ENCODE data around the gene PHC3.
A peak's percentile ranks its signal among the peaks of the same experiment; 100 is the strongest.

PHC3 gene

DNA sequence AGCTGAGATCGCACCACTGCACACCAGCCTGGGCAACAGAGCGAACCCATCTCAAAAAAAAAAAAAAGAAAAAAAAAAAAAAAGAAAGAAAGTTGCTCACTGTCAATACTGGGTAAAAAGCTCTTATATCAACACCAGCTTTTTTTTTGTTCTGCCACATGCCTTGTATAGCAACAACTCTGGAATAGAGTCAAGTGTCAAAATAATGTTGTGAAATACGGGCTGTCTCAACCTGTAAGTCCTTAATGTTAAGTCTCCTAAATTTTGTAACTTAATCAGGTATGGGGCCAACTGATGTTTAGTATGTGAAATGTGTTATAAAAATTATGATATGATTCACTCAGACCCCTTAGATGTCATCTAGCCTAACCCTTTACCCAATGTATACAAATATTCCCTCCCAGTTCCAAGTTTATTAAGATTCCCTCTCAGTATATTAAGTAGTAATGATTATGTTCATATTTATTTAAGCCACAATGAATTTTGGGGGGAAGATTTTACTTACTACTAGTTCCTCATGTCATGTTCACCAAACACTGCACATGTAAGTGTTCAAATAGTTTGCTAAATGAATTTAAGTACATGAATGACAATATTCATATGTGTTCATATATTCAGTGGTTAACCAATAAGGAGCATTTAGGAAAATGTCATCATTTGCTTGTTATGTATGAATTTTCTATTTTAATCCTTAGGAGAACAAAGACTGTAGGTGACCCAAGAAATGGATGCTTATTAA, 91.5 kb downstream of the PHC3 start:
- DNase-seq: no peak
- Mint-ChIP-seq H3K36me3 (ENCODE audit: low read depth) (peaks cover 46% of the 10 kb centered on the region), H3K4me1 (peaks cover 3% of the 10 kb centered on the region), H3K4me3 (no peak overlapping the region), H3K27ac (peak overlapping the region; percentile 18), H3K27me3 (no peaks in the 10 kb centered on the region), H3K9me3 (no peaks in the 10 kb centered on the region)
- no peak for ATAC-seq

GRCh38 chr3:170085396-170085795, 96.1 kb downstream of the PHC3 start:
- no peak for ATAC-seq
- Mint-ChIP-seq H3K36me3 (ENCODE audit: low read depth) (peaks cover 36% of the 10 kb centered on the region), H3K27me3 (no peaks in the 10 kb centered on the region), H3K9me3 (no peaks in the 10 kb centered on the region), H3K4me1 (peaks cover 2% of the 10 kb centered on the region), H3K4me3 (no peak overlapping the region), H3K27ac (no peak overlapping the region)
- no peak for DNase-seq

DNA sequence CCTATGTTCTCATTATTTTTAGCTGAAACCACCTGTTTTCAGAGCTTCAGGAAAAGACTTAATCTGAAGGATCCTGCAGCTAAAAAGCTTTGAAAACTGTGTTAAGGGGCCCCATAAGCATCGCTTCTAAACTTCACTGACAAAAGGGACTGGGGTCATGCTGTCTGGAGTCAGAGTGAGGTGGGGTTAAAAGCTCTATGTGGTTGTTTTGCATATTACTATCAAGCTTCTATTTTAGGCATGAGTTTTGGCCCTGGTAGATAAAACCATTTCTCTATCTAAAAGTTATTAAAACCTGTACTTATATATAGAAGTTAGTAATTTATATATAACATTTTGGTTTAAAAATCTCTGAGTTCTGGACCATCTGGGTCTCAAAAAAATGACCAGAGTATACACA, 98.2 kb downstream of the PHC3 start:
- Mint-ChIP-seq H3K4me1 (peaks cover 2% of the 10 kb centered on the region), H3K27ac (no peak overlapping the region), H3K27me3 (no peaks in the 10 kb centered on the region), H3K9me3 (no peaks in the 10 kb centered on the region), H3K36me3 (ENCODE audit: low read depth) (peaks cover 28% of the 10 kb centered on the region), H3K4me3 (no peak overlapping the region)
- ATAC-seq (no peak), DNase-seq (no peak)

GRCh38 chr3:170081079-170081741, 100.3 kb downstream of the PHC3 start:
- Mint-ChIP-seq H3K4me1 (peaks cover 9% of the 10 kb centered on the region), H3K36me3 (ENCODE audit: low read depth) (peaks cover 22% of the 10 kb centered on the region), H3K27ac (no peak overlapping the region), H3K4me3 (no peak overlapping the region), H3K27me3 (no peaks in the 10 kb centered on the region), H3K9me3 (no peaks in the 10 kb centered on the region)
- DNase-seq: no peak
- no peak for ATAC-seq

GRCh38 chr3:170080605-170081004, 100.9 kb downstream of the PHC3 start:
- Mint-ChIP-seq H3K36me3 (ENCODE audit: low read depth) (peaks cover 18% of the 10 kb centered on the region), H3K4me1 (peaks cover 9% of the 10 kb centered on the region), H3K9me3 (no peaks in the 10 kb centered on the region), H3K27me3 (no peaks in the 10 kb centered on the region), H3K27ac (no peak overlapping the region), H3K4me3 (no peak overlapping the region)
- no peak for ATAC-seq
- no peak for DNase-seq

- H3K27me3 Mint-ChIP-seq: no peaks in the 10 kb centered on the region
- peaks cover 8% of the 10 kb centered on the region for H3K4me1 Mint-ChIP-seq
- ATAC-seq (no peak), DNase-seq (no peak)
- no peaks in the 10 kb centered on the region for H3K9me3 Mint-ChIP-seq
- no peak overlapping the region for H3K4me3 Mint-ChIP-seq
- H3K36me3 Mint-ChIP-seq (ENCODE audit: low read depth): peaks cover 12% of the 10 kb centered on the region
- H3K27ac Mint-ChIP-seq: no peak overlapping the region
Observed at GRCh38 chr3:170079536-170080165, 101.9 kb downstream of the PHC3 start.

DNA sequence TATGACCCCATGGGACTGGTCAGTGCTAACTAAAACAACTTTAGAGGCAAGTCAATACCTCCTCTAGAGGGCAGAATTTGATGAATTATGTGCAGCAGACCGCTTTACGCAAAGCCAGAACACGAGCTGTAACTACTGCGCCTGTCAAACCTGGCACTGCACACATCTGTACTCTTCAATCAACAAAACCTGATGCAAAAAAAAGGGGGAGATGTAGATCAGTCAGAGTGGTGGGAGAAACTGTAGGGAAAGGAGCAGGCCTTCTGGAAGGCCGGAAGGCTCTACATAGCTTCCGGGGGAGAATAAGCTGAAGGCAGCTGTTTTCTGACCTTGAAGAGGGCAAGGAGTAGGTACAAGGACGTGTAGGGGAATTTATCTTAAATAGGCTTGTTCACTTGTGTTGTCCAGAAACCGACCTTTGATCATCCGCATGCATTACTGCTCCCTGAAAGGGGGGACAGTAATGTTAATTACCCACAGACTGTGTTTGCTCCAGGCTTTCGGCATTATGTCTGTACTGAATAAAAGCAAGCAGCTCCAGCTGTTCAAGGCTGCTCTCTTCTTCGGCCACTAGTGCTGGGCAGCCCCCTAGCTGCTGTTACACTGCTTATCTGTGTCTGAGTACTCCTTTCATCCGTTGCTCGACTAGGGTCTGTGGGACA, 102.8 kb downstream of the PHC3 start:
- Mint-ChIP-seq H3K9me3 (no peaks in the 10 kb centered on the region), H3K4me1 (peaks cover 8% of the 10 kb centered on the region), H3K4me3 (no peak overlapping the region), H3K36me3 (ENCODE audit: low read depth) (peaks cover 5% of the 10 kb centered on the region), H3K27me3 (no peaks in the 10 kb centered on the region), H3K27ac (no peak overlapping the region)
- DNase-seq: no peak
- ATAC-seq: no peak

GRCh38 chr3:170077361-170077760, 104.2 kb downstream of the PHC3 start:
- ATAC-seq (no peak), DNase-seq (no peak)
- Mint-ChIP-seq H3K9me3 (peaks cover 4% of the 10 kb centered on the region), H3K27ac (no peak overlapping the region), H3K4me3 (no peak overlapping the region), H3K27me3 (no peaks in the 10 kb centered on the region), H3K4me1 (peaks cover 8% of the 10 kb centered on the region), H3K36me3 (ENCODE audit: low read depth) (peaks cover 6% of the 10 kb centered on the region)

- peaks cover 6% of the 10 kb centered on the region for H3K36me3 Mint-ChIP-seq (ENCODE audit: low read depth)
- ATAC-seq: peak; percentile 65
- no peak for DNase-seq
- H3K9me3 Mint-ChIP-seq: peaks cover 4% of the 10 kb centered on the region
- no peak overlapping the region for H3K27ac Mint-ChIP-seq
- H3K4me1 Mint-ChIP-seq: peaks cover 8% of the 10 kb centered on the region
- no peak overlapping the region for H3K4me3 Mint-ChIP-seq
- H3K27me3 Mint-ChIP-seq: no peaks in the 10 kb centered on the region
Observed at GRCh38 chr3:170076715-170077238, 104.8 kb downstream of the PHC3 start.

GRCh38 chr3:170075441-170076091, 106.0 kb downstream of the PHC3 start:
- no peak overlapping the region for H3K27ac Mint-ChIP-seq
- H3K9me3 Mint-ChIP-seq: peaks cover 4% of the 10 kb centered on the region
- peaks cover 8% of the 10 kb centered on the region for H3K4me1 Mint-ChIP-seq
- peaks cover 6% of the 10 kb centered on the region for H3K36me3 Mint-ChIP-seq (ENCODE audit: low read depth)
- no peaks in the 10 kb centered on the region for H3K27me3 Mint-ChIP-seq
- no peak overlapping the region for H3K4me3 Mint-ChIP-seq
- DNase-seq (no peak), ATAC-seq (no peak)

DNA sequence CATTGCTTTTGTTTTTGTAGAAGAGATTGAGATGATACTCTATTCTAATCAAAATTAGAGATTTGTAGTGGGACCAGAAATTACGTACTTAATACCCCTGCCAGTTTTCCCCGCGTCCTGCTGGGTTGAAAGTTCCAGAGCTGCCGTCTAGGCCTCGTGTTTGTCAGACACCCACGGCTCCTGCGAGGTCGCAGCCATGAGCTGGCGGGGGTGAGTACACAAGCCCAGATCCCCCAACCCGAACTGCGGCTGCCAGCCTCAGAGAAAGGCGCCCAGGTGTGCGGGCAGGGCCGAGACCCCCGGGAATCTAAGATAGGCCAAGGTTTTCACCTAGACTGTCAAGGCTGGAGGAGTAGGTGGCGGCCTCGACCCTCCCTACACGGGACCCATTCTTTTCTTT, 117.4 kb downstream of the PHC3 start:
- no peaks in the 10 kb centered on the region for H3K4me1 Mint-ChIP-seq
- H3K36me3 Mint-ChIP-seq (ENCODE audit: low read depth): no peaks in the 10 kb centered on the region
- ATAC-seq (no peak), DNase-seq (no peak)
- no peak overlapping the region for H3K4me3 Mint-ChIP-seq
- no peaks in the 10 kb centered on the region for H3K9me3 Mint-ChIP-seq
- H3K27ac Mint-ChIP-seq: no peak overlapping the region
- no peaks in the 10 kb centered on the region for H3K27me3 Mint-ChIP-seq

GRCh38 chr3:170063691-170064090, 117.8 kb downstream of the PHC3 start:
- Mint-ChIP-seq H3K9me3 (no peaks in the 10 kb centered on the region), H3K27me3 (no peaks in the 10 kb centered on the region), H3K4me3 (no peak overlapping the region), H3K27ac (no peak overlapping the region), H3K36me3 (ENCODE audit: low read depth) (no peaks in the 10 kb centered on the region), H3K4me1 (no peaks in the 10 kb centered on the region)
- no peak for DNase-seq
- no peak for ATAC-seq

- no peak overlapping the region for H3K4me3 Mint-ChIP-seq
- no peaks in the 10 kb centered on the region for H3K27me3 Mint-ChIP-seq
- H3K27ac Mint-ChIP-seq: no peak overlapping the region
- H3K9me3 Mint-ChIP-seq: no peaks in the 10 kb centered on the region
- ATAC-seq (no peak), DNase-seq (no peak)
- no peaks in the 10 kb centered on the region for H3K36me3 Mint-ChIP-seq (ENCODE audit: low read depth)
- H3K4me1 Mint-ChIP-seq: peaks cover 8% of the 10 kb centered on the region
Observed at GRCh38 chr3:170062769-170063168, 118.8 kb downstream of the PHC3 start.

DNA sequence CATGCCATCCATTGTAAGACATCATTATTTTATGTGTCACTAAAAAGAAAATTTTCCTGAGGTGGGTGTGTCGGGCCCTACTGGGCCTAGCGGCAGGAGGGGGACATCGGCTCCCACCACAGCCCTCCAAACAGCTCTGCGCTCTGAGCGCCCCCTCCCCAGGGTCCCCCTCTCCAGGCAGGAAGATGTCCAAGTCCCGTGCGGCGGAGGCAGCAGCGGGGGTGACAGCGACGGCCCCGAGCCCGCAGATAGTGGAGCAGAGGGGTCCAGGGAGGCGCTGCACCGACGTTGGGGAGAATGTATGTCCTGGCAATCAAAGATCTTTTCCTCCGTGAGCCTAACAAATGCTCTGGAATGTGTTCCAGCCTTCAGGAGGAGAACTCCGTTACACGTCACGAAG, 119.5 kb downstream of the PHC3 start:
- Mint-ChIP-seq H3K27me3 (no peaks in the 10 kb centered on the region), H3K4me1 (peaks cover 15% of the 10 kb centered on the region), H3K27ac (no peak overlapping the region), H3K36me3 (ENCODE audit: low read depth) (no peaks in the 10 kb centered on the region), H3K4me3 (no peak overlapping the region), H3K9me3 (no peaks in the 10 kb centered on the region)
- no peak for DNase-seq
- ATAC-seq: no peak

All from activated naive CD8-positive, alpha-beta T cell treated with anti-CD3 and anti-CD28 coated beads, Interleukin-2, amount 50 U/mL, for 24 hours (primary cell).